HG02642 (cell line): ENCODE data around the gene XRN1.
A peak's percentile ranks its signal among the peaks of the same experiment; 100 is the strongest.
"Not testable (repeated sequence)": the region's sequence is repeated elsewhere in the genome, so short reads cannot be mapped to it uniquely, and the experiment has no call there.

Source experiments
- ATAC-seq: cut with Tn5 transposase; IDR thresholded peaks from one replicate; pipeline ENCODE4 v1.9.1; 2021; ENCODE audit warnings: mild to moderate bottlenecking; ENCODE audit not compliant: unreplicated experiment, poor library complexity

XRN1 gene

GRCh38 chr3:142353571-142353970 lies 94.3 kb downstream of the XRN1 start:
- ATAC-seq = no peak

DNA sequence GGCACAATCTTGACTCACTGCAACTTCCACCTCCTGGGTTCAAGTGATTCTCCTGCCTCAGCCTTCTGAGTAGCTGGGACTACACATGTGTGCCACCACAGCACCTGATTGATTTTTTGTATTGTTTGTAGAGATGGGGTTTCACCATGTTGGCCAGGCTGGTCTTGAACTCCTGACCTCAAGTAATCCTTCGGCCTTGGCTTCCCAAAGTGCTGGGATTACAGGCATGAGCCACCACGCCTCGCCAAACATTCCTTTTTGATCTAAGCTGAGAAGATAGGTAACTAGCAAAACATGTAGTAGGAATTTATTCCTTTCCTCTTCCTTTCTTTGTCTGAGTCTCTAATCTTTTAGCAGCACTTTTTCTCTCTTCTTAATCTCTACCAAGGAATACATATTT lies 95.1 kb downstream of the XRN1 start:
- not testable (repeated sequence) for ATAC-seq

DNA sequence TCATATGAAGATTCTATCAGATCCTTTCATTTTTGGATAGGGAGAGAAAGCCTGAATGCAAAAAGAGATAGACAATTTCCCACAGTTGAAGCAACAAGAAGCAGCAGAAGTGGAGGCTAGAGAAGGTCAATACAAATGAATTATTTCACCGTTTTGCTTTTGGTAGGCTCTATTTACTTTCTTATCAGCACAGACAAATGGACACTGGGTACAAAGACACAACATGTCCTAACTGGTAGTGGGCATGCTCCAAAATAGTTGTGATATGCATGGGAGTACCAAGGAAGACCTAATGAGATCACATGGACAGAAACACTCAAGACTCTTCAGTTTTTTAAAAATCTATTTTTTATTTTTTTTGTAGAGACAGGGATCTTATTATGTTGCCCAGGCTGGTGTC lies 99.4 kb downstream of the XRN1 start:
- ATAC-seq = no peak

DNA sequence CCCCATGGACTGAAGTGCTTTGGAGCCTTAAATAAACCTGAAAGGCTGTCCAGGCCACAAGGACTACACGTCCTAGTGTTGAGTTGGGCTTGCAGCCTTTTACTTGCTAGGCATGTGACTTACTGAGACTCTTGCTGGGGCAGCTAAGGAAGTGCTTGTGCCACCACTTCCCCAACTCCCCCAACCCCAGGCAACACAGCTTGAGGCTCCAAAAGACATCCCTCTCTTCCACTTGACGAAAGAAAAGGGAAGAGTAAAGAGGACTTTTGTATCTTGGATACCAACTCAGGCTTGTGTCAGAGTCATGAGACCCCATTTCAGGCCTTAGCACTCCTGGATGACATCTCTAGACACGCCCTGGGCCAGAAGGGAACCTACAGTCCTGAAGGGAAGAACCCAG lies 109.8 kb downstream of the XRN1 start:
- no peak for ATAC-seq

DNA sequence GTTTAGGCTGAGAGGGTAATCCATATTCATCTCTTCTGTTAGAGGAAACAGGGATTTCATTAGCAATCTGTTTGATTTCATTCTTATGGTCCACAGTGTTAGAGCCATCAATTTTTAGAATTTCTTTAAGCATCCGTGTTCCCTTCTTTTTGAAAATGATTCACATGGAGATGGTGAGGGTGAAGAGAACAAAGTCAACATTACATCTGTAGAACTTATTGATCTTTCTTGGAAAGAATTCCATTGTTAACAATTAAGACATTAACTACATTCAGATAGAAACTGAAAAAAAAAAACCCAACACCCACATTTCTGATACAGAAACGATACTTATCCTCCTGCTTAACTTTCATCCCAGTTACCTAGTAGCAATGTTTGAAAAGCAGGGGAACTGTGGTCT lies 115.4 kb downstream of the XRN1 start:
- ATAC-seq = no peak

DNA sequence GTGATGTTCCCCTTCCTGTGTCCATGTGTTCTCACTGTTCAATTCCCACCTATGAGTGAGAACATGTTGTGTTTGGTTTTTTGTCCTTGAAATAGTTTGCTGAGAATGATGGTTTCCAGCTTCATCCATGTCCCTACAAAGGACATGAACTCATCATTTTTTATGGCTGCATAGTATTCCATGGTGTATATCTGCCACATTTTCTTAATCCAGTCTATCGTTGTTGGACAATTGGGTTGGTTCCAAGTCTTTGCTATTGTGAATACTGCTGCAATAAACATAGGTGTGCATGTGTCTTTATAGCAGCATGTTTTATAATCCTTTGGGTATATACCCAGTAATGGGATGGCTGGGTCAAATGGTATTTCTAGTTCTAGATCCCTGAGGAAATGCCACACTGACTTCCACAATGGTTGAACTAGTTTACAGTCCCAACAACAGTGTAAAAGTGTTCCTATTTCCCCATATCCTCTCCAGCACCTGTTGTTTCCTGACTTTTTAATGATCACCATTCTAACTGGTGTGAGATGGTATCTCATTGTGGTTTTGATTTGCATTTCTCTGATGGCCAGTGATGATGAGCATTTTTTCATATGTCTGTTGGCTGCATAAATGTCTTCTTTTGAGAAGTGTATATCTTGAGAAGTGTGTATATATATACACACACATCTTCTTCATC lies 123.4 kb downstream of the XRN1 start:
- ATAC-seq = not testable (repeated sequence)

GRCh38 chr3:142319912-142320311 lies 127.9 kb downstream of the XRN1 start:
- no peak for ATAC-seq

DNA sequence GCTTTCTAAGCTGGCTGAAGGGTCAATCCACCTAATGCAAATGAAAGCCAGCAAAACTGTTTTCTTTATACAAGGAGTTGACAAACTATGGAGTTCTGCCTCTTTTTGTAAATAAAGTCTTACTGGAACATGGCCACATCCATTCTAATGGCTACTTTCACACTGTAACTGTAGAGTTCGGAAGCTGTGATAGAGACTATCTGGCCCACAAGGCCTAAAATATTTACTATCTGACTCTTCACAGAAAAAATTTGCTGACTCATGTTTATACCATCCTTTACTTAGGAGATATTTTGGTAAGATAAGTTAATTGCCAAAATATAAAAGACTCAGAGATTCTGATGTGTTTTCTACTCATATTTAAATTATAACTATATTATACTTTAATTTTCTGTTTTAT lies 128.7 kb downstream of the XRN1 start:
- no peak for ATAC-seq

GRCh38 chr3:142318331-142318730 lies 129.5 kb downstream of the XRN1 start:
- no peak for ATAC-seq

- not testable (repeated sequence) for ATAC-seq
Measured at GRCh38 chr3:142315978-142316388, 131.9 kb downstream of the XRN1 start.

DNA sequence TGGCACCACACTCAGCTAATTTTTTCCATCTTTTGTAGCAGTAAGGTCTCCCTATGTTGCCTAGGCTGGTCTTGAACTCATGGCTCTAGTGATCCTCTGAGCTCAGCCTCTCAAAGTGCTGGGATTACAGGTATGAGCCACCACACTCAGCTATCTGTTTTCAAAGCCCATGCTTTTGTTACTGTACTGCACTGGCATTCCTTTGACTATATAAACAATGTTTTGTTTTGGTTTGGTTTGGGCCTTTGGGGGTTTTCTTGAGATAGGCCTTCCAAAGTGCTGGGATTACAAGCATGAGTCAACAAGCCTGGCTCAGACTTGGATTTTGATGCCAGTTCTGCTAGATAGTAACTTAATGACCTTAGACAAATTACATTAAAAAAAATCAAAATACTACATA lies 132.8 kb downstream of the XRN1 start:
- ATAC-seq = no peak

DNA sequence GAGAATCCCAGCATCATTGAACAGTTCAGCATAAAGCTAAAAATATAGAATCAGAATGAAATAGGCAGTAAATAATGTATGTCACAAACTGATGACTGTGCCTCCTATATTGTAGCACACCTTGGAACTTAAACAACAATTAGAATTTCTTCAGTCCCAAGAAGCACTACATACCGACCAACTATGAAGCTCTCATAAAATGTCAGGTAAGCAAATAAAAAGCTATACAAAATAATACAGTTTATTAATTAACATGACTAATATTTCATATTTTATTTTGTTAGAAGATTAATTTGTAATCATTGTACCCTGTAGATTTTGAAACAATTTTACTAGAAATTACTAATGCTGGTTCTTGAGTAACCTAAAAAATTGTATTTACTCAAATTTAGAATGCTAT lies 137.4 kb downstream of the XRN1 start:
- no peak for ATAC-seq

- ATAC-seq = not testable (repeated sequence)
Measured at GRCh38 chr3:142302847-142303246, 145.0 kb downstream of the XRN1 start.

GRCh38 chr3:142298626-142299025 lies 149.2 kb downstream of the XRN1 start:
- ATAC-seq = no peak

DNA sequence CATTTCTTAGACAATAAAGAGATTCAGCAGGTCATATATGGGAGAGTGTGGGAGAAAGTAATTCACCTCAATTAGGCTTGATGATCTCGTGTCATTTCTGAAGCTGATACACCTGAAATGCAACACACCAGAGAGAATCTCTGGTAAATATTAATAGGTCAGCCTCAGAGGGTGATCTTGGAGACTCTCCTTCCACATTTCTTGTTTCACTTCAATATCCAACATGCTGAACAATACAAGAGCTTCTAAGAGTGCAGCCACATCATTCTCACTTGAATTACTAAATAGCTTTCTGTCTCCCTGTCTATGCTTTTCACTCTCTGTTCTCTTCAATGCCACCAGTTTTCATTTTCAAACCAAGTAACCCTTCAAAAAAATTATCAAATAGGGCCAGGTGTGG lies 151.3 kb downstream of the XRN1 start:
- no peak for ATAC-seq

GRCh38 chr3:142287866-142288638 lies 159.8 kb downstream of the XRN1 start:
- ATAC-seq = no peak

- no peak for ATAC-seq
Measured at GRCh38 chr3:142285083-142285517, 162.7 kb downstream of the XRN1 start.

DNA sequence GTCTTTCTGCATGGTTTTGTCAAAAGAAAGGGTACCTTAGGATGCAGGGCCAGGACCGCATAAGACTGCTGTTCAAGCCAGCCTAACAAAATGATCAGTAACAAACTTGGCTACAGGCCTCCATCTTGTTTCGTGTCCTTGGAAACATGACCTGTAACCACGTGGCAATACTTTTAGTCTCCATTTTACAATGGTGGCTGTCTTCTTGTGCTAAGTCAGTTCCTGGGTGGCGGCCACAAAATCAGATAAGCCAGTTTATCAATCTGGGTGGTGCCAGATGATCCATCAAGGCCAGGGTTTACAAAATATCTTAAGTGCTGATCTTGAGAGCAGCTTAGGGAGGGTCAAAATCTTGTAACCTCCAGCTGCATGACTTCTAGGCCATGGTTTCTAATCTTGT lies 165.3 kb downstream of the XRN1 start:
- ATAC-seq = no peak

DNA sequence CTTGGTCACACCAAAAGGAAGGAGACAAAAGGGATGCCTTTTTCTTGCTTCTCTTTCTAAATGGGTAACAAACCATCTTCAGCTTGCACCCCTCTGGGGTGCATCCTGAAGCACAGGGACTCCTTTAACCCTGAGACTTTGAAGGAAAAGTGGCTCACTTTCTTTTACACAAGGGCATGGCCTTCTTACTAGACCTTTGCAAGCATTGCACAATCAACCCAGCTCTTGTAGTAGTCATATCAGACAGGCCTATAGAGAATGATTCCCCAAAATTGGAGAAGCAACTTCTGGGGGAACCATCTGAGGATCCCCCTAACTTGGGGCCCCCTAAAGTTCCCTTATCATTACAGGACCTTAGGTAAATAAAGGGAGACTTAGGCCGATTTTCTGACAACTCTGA lies 166.4 kb downstream of the XRN1 start:
- ATAC-seq = no peak

- peak; percentile 80 for ATAC-seq
Measured at GRCh38 chr3:142279965-142280590, 167.8 kb downstream of the XRN1 start.

GRCh38 chr3:142278451-142278850 lies 169.4 kb downstream of the XRN1 start:
- no peak for ATAC-seq
